ENCODE results near the gene ADAM22.

DNA sequence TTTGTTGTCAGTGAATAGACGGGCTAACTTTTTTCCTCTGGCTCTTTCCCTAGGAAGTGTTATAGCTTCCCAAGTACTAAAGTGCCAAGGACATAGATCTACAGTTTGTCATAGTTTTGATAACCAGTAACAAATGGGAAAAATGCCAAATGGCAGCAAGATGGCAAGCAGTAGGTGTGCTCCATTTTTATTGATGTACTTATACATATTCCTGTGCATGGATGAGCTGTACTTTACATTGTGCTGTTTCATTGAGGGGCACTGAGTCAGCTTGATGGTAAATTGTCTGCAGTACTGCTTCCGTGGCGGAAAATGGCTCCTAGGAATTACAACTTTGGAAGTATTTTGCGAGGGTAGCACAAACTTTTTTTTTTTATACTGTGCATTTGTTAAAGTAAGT, 7.1 kb downstream of the ADAM22 start:
- TF ChIP-seq, protein P1, sequence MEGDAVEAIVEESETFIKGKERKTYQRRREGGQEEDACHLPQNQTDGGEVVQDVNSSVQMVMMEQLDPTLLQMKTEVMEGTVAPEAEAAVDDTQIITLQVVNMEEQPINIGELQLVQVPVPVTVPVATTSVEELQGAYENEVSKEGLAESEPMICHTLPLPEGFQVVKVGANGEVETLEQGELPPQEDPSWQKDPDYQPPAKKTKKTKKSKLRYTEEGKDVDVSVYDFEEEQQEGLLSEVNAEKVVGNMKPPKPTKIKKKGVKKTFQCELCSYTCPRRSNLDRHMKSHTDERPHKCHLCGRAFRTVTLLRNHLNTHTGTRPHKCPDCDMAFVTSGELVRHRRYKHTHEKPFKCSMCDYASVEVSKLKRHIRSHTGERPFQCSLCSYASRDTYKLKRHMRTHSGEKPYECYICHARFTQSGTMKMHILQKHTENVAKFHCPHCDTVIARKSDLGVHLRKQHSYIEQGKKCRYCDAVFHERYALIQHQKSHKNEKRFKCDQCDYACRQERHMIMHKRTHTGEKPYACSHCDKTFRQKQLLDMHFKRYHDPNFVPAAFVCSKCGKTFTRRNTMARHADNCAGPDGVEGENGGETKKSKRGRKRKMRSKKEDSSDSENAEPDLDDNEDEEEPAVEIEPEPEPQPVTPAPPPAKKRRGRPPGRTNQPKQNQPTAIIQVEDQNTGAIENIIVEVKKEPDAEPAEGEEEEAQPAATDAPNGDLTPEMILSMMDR (IDR thresholded peaks at IDR 0.05) = no peak
- no peak for TF ChIP-seq POLR2A (IDR thresholded peaks at IDR 0.05)
